ENCODE results near the gene KRT86.

KRT86 gene

GRCh38 chr12:52245259-52245961 is 29.0 kb upstream of the KRT86 start:
- H3K4me2 ChIP-seq (ENCODE audit: low read depth, low read length, poor library complexity, severe bottlenecking): no peak overlapping the region

GRCh38 chr12:52245962-52246569 is 28.4 kb upstream of the KRT86 start:
- H3K9me2 ChIP-seq (replicated peaks; ENCODE audit: insufficient read depth, low read length): no peaks in the 10 kb centered on the region
- H3K27me3 ChIP-seq (ENCODE audit: low read length): no peaks in the 10 kb centered on the region
- H2AFZ ChIP-seq (ENCODE audit: low read depth, low read length, severe bottlenecking): no peak overlapping the region
- H3K9ac ChIP-seq (ENCODE audit: low read length): no peak overlapping the region
- H3K27ac ChIP-seq (ENCODE audit: low read depth, low read length): no peak overlapping the region
- H3K36me3 ChIP-seq (ENCODE audit: low read length): no peaks in the 10 kb centered on the region
- no peaks in the 10 kb centered on the region for H4K20me1 ChIP-seq (ENCODE audit: low read depth, low read length)
- no peak for TF ChIP-seq EZH2phosphoT487 (conservative IDR thresholded peaks at IDR 0.05; ENCODE audit: low read length)
- TF ChIP-seq, protein P1, sequence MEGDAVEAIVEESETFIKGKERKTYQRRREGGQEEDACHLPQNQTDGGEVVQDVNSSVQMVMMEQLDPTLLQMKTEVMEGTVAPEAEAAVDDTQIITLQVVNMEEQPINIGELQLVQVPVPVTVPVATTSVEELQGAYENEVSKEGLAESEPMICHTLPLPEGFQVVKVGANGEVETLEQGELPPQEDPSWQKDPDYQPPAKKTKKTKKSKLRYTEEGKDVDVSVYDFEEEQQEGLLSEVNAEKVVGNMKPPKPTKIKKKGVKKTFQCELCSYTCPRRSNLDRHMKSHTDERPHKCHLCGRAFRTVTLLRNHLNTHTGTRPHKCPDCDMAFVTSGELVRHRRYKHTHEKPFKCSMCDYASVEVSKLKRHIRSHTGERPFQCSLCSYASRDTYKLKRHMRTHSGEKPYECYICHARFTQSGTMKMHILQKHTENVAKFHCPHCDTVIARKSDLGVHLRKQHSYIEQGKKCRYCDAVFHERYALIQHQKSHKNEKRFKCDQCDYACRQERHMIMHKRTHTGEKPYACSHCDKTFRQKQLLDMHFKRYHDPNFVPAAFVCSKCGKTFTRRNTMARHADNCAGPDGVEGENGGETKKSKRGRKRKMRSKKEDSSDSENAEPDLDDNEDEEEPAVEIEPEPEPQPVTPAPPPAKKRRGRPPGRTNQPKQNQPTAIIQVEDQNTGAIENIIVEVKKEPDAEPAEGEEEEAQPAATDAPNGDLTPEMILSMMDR (IDR thresholded peaks at IDR 0.05; ENCODE audit: insufficient read depth, low read length, poor library complexity, severe bottlenecking): no peak
- no peaks in the 10 kb centered on the region for H3F3A ChIP-seq (ENCODE audit: insufficient read depth)
- H3K79me2 ChIP-seq (ENCODE audit: insufficient read depth, low read length): no peaks in the 10 kb centered on the region
- H3K9me3 ChIP-seq (ENCODE audit: insufficient read depth, low read length): no peaks in the 10 kb centered on the region
- no peak overlapping the region for H3K4me3 ChIP-seq (ENCODE audit: insufficient read depth, low read length, poor library complexity, severe bottlenecking)
- H3K4me2 ChIP-seq (ENCODE audit: low read depth, low read length, poor library complexity, severe bottlenecking): no peak overlapping the region

More at GRCh38 chr12:52245259-52245961, 29.0 kb upstream of the KRT86 start:
- Histone ChIP-seq H3K36me3 (ENCODE audit: low read length) (no peaks in the 10 kb centered on the region), H3F3A (ENCODE audit: insufficient read depth) (no peaks in the 10 kb centered on the region), H2AFZ (ENCODE audit: low read depth, low read length, severe bottlenecking) (no peak overlapping the region), H3K9ac (ENCODE audit: low read length) (no peak overlapping the region), H3K27ac (ENCODE audit: low read depth, low read length) (no peak overlapping the region), H3K27me3 (ENCODE audit: low read length) (no peaks in the 10 kb centered on the region), H3K9me2 (replicated peaks; ENCODE audit: insufficient read depth, low read length) (no peaks in the 10 kb centered on the region), H3K9me3 (ENCODE audit: insufficient read depth, low read length) (no peaks in the 10 kb centered on the region), H3K4me3 (ENCODE audit: insufficient read depth, low read length, poor library complexity, severe bottlenecking) (no peak overlapping the region), H3K79me2 (ENCODE audit: insufficient read depth, low read length) (no peaks in the 10 kb centered on the region), H4K20me1 (ENCODE audit: low read depth, low read length) (no peaks in the 10 kb centered on the region)
- TF ChIP-seq, protein P1 (IDR thresholded peaks at IDR 0.05; ENCODE audit: insufficient read depth, low read length, poor library complexity, severe bottlenecking): no peak
- TF ChIP-seq EZH2phosphoT487 (conservative IDR thresholded peaks at IDR 0.05; ENCODE audit: low read length): no peak

DNA sequence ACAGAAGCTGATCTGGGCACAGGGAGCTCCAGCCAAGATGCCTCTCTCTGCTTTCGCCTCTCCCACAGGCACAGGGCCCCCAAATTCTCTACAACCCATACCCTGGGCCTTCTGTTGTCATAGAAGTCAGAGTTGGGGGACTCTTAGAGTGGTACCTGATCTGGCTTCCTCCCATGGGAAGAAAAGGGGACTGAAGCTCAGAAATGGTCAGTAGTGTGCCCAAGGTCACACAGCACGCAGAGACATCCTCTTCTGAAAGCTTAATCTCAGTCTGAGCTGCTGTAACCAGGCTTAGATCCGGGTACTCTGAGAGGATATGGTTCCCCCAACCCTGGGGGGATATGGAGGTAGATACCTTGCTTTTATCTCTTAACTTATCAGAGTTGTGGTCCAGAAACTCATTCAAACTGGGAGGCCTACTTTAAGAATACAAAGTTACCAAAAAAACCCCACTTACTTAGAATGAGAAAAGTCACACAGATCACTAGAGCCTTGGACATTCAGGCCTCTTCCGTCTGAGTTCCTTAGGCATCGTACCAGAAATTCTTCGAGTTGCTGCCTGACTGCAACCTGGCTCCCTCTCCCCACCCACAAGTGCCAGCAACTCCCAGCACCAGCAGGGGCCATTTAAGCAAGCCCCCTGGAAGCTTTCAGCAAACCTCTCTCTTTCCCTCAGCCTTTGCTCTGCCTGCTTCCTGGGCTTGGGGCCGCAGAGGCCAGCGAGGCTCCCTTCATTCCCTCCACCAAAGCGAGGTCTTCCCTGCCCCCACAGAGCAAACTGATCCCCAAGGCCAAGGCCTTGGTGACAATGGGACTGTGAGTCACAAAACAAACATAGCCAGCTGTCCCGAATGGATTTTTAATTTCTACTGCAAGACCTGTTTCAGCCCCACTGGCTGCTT is 27.5 kb upstream of the KRT86 start:
- no peak overlapping the region for H3K9ac ChIP-seq (ENCODE audit: low read length)

More for the DNA sequence above, 27.5 kb upstream of the KRT86 start:
- Histone ChIP-seq H2AFZ (ENCODE audit: low read depth, low read length, severe bottlenecking) (no peak overlapping the region), H3K79me2 (ENCODE audit: insufficient read depth, low read length) (no peaks in the 10 kb centered on the region), H3K9me2 (replicated peaks; ENCODE audit: insufficient read depth, low read length) (no peaks in the 10 kb centered on the region), H3K36me3 (ENCODE audit: low read length) (no peaks in the 10 kb centered on the region), H3F3A (ENCODE audit: insufficient read depth) (no peaks in the 10 kb centered on the region), H4K20me1 (ENCODE audit: low read depth, low read length) (no peaks in the 10 kb centered on the region), H3K4me2 (ENCODE audit: low read depth, low read length, poor library complexity, severe bottlenecking) (no peak overlapping the region), H3K27me3 (ENCODE audit: low read length) (no peaks in the 10 kb centered on the region), H3K4me3 (ENCODE audit: insufficient read depth, low read length, poor library complexity, severe bottlenecking) (no peak overlapping the region), H3K9me3 (ENCODE audit: insufficient read depth, low read length) (no peaks in the 10 kb centered on the region), H3K27ac (ENCODE audit: low read depth, low read length) (no peak overlapping the region)
- no peak for TF ChIP-seq EZH2phosphoT487 (conservative IDR thresholded peaks at IDR 0.05; ENCODE audit: low read length)
- TF ChIP-seq, protein P1 (IDR thresholded peaks at IDR 0.05; ENCODE audit: insufficient read depth, low read length, poor library complexity, severe bottlenecking): no peak

Measured in SU-DHL-6 (cell line).